Measurements from ENCODE around the gene CEMIP2.
"Not testable (repeated sequence)": the region's sequence is repeated elsewhere in the genome, so short reads cannot be mapped to it uniquely, and the experiment has no call there.

CEMIP2 gene

GRCh38 chr9:71706176-71706575 is 62.1 kb downstream of the CEMIP2 start:
- DNase-seq (ENCODE audit: low read depth): no peak

- DNase-seq (ENCODE audit: low read depth): no peak
These were observed 63.5 kb downstream of the CEMIP2 start for GRCh38 chr9:71704796-71705195.

DNA sequence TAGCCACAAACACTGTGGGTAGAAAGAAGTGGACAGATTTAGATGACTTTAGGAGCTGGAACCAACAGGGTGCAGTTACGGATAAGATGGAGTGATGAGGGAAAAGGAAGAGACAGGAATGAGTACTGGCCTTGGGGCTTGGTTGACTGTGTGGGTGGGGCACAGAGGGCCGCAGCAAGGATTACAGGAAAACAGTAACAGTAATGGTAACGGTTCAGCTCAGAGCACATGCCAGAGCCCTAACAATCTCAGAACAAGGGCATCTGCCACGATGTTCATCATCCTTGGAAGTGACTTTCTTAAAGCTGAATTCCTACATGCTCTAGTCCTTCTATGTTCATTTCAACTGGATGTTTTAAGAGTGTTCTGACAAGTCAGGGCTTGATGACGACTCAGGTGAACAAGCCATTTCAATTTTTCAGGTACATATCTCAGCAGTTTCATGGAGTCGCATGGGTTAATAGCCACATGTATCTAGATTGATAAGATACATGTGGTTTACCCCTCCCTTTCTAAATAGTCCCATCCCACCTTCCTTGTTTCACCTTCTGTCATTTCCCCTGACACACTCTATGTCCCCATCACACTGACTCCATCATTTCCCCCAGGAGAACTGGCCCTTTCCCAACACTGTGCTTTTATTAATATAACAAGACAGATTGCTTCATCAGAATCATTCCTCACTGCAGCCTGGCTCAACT is 65.0 kb downstream of the CEMIP2 start:
- DNase-seq (ENCODE audit: low read depth): no peak

GRCh38 chr9:71697882-71698281 is 70.4 kb downstream of the CEMIP2 start:
- no peak for DNase-seq (ENCODE audit: low read depth)

DNA sequence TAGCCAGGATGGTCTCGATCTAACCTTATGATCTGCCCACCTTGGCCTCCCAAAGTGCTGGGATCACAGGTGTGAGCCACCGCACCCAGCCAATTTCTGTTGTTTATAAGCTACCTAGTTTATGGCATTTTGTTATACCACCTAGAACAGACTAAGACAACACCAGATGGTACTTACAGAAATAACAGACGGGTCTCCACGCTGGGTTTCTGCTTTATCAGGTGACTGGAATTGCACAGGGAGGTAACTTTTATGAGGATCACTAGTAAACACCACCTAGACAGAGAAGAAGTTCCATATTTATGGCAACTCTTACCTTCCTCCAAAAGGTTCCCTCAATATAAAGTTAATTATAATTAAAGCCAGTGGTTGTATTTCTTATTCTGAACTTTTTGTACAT is 74.0 kb downstream of the CEMIP2 start:
- no peak for DNase-seq (ENCODE audit: low read depth)

GRCh38 chr9:71693607-71694006 is 74.7 kb downstream of the CEMIP2 start:
- no peak for DNase-seq (ENCODE audit: low read depth)

- no peak for DNase-seq (ENCODE audit: low read depth)
These were observed 76.0 kb downstream of the CEMIP2 start for GRCh38 chr9:71692337-71692736.

- not testable (repeated sequence) for DNase-seq (ENCODE audit: low read depth)
These were observed 76.7 kb downstream of the CEMIP2 start for GRCh38 chr9:71691576-71691975.

DNA sequence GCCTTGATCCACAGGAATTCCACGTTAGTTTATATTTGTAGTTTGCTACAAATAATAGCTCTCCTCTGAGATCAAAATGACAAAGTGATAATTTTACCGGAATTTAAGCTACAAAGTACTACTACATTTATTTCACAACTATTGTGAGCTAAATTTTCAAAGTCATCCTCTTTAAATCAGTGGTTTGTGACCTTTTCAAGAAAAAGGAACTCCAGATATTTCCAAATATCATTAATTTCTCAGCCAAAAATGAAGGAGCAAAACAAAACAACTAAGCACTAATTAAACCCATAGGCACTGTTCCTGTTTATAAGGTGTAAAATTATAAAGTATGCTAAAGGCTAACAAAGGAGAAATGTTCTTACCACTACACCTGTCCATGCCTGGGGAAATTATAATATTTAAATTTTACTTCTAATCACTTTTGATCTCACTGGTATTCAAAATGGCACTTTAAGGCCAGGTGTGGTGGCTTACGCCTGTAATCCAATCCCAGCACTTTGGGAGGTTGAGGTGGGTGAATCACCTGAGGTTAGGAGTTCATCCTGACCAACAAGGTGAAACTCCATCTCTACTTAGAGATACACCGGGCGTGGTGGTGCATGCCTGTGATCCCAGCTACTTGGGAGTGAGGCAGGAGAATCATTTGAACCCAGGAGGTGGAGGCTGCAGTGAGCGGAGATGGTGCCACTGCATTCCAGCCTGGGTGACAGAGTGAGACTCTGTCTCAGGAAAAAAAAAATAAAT is 77.5 kb downstream of the CEMIP2 start:
- DNase-seq (ENCODE audit: low read depth): no peak

- DNase-seq (ENCODE audit: low read depth): no peak
These were observed 78.1 kb downstream of the CEMIP2 start for GRCh38 chr9:71690063-71690688.

GRCh38 chr9:71687676-71688075 is 80.6 kb downstream of the CEMIP2 start:
- DNase-seq (ENCODE audit: low read depth): no peak

DNA sequence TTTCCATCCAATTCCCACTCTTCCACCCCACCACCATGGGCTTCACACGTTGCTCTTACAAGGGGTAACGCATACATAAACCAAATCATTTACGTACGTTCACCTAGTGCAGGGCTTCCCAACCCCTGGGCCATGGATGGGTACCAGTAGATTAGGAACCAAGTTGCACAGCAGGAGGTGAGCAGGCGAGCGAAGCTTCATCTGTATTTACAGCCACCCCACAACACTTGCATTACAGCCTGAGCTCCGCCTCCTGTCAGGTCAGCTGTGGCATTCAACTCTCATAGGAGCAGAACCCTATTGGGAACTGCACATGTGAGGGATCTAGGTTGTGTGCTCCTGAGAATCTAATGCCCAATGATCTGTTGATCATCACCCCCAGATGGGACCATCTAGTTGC is 82.3 kb downstream of the CEMIP2 start:
- no peak for DNase-seq (ENCODE audit: low read depth)

DNA sequence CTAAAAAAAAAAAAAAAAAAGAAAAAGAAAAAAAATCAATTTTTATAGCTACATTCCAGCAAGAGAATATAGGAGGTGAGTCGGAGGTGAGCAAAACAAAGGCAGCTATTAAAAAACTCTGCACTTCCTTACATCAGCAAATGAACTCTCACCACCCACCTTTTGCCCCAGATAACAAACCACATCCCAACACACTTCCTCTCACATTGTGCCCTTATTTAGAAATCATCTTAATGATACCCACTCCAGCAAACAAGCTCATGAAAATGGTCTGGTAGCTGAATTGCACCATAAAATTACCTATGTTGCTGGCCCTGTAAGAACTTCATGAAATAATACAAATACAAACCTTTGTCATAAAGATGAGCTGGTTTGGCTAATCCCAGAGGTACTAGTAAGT is 82.9 kb downstream of the CEMIP2 start:
- DNase-seq (ENCODE audit: low read depth): no peak

GRCh38 chr9:71684566-71684965 is 83.7 kb downstream of the CEMIP2 start:
- DNase-seq (ENCODE audit: low read depth): no peak

- no peak for DNase-seq (ENCODE audit: low read depth)
These were observed 84.6 kb downstream of the CEMIP2 start for GRCh38 chr9:71683598-71684235.

DNA sequence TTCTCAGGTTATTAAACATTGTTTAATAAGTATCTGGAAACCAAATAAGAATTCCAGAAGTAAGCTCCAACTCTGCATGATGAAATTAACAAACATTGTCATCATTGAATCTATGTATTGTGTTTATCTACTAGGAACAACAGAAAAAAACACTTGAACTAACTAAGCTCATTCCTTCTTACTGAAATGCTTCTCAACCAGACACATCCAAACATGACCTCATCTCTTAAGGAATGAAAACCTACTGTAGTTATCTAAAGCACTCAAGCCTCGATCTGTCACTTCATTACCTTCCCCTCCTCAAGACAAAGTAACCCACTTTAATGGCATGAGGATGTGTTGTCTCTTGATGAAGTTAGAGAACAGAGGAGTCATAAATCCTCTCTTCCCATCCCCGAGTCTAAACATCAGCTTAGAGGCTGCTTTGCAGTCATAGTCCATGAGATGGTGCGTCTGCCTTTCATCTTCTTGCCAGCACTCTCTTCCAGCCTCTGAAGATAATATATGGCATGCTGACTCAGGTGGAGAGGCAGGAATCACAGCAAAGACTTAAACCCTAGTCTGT is 86.5 kb downstream of the CEMIP2 start:
- DNase-seq (ENCODE audit: low read depth): no peak

DNA sequence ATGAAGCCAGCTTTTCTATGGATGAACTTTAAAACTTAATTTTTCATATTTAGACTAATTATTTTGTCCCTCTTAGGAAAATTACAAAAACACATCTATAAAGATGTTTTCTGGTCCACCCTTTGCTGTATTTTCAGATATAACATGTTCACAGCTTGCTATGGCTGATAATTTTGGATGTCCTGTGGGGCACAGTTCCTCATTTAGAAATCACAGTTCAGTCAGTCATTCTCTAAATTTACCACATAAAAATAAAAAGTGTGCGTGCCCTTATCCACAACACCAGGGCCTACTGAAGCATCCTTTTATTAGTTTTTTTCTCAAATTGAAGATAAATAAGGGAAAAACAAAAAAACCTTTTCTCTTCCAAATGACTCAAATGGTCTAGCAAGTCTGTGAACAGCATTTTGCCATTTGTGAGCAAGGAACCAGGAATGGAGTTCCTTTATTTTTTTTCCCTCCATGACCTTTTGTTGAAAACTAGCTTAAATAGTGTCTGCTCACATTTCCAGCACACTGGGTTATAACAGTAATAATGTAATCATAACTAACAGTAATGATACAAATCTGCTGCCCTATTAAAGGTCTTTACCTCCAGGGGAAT is 87.1 kb downstream of the CEMIP2 start:
- DNase-seq (ENCODE audit: low read depth): no peak

DNA sequence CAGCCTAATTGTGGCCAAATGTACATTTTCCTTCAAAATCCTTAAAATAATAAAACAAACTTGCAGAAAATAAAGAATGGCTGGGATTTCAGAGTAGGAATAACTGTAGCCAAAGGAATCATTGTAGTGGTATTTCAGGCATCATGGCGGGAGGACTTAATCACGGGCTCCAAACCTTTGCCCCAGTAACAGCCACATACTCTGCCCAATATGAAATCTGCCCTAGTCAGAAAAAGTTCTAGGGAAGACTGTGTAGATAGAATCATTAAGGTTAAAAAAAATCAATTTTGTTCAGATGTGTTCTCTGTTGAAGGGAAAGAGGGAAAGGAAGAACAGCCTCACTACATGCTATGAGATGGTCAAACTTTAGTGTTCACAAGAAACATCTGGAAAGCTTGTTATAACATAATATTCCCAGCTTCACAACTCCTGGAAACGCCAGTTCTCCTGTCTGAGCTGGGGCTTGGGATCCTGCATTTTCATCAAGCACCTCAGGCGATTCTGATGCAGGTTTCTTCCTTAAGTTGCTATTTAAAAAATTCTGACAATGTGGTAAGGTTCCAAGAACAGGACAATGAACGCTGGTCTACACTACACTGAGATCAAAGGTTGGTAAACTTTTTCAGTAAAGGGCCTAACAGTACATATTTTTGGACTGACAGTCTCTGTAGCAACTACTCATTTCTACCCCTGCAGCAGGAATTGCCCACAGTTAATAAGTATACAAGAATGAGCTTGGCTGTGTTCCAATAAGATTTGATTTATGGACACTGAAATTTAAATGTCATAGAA is 87.9 kb downstream of the CEMIP2 start:
- DNase-seq (ENCODE audit: low read depth): no peak

GRCh38 chr9:71678999-71679398 is 89.3 kb downstream of the CEMIP2 start:
- DNase-seq (ENCODE audit: low read depth): no peak

DNA sequence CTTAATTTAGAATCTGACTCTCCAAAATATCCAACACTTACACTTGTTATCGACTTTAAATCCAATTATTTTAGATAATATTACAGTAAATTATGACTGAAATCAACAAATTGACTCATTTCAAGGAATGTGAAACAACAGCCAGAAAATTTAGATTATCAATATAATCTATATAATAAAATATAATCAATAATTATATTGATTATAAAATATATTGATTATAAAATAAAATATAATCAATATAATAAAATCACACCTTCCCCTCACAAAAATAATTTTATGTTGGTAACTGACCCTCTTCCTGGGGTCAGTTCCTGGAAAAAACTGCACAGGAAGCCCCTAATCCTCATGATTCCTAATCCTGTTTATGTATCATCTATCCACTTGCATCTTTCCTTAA is 91.1 kb downstream of the CEMIP2 start:
- no peak for DNase-seq (ENCODE audit: low read depth)

- no peak for DNase-seq (ENCODE audit: low read depth)
These were observed 91.9 kb downstream of the CEMIP2 start for GRCh38 chr9:71676460-71676859.
